ENCODE results near the gene SERPINA3. TPM values are rescaled to one million over a fixed set of nuclear protein-coding genes. Genes with fewer than 3 reads are reported as not detected.

SERPINA3 gene
- total RNA-seq, 4 donors from 2014 or later, result 111 to 209 (median 125) TPM

DNA sequence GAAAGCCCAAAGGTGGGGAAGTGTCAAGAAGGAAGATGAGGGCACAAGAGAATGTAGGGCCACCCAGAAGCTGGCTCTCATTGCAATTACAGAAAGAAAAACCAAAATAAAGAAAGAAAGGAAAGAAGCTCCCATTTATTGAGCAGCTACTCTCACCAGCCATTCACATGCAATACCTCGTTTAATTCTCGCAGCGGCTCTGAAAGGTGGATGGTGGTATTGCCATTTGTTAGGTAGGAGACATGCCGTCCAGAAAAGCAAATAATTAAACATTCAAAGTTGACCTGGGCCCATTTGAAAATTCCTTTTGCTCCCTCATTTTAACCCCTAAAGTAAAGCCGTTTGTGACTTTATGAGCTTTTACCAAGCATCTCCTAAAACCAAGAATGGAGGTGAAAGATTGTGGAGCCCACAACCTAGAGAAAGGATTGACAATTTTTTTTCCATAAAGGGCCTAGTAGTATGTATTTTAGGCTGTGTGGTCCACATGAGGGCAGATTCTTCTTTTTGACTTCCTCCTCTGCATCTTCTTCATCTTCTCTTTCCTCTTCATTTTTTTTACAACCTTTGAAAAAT lies 5.3 kb downstream of the SERPINA3 start:
- DNase-seq (ENCODE audit: low spot score) (no peak), ATAC-seq (ENCODE audit: low FRiP score) (no peak)
- no peak for TF ChIP-seq CTCF (IDR thresholded peaks at IDR 0.05)

GRCh38 chr14:94617988-94618822 lies 6.0 kb downstream of the SERPINA3 start:
- TF ChIP-seq CTCF (IDR thresholded peaks at IDR 0.05), result no peak
- no peak for ATAC-seq (ENCODE audit: low FRiP score)
- no peak for DNase-seq (ENCODE audit: low spot score)

- TF ChIP-seq CTCF (IDR thresholded peaks at IDR 0.05), result no peak
- DNase-seq (ENCODE audit: low spot score) (no peak), ATAC-seq (ENCODE audit: low FRiP score) (no peak)
Measured at GRCh38 chr14:94619297-94619696, 7.1 kb downstream of the SERPINA3 start.

DNA sequence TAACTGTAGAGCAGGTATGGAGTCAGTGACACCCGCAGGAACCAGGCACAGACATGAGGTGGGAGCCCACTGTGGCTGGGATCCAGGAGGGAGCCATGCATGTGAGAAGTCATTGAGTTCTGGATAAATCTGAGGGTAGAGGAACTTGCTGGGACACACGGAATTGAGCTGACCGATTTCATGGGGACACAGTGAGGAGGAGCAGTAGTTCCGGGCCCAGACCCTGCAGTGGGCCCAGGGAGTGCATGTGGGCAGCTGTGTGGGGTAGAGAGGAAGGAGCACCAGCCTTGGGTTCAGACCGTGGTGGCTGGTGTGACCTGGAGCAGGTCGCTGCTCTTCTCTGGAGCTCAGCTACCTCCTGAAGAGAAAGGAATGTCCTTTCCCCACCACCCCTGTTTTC lies 8.4 kb downstream of the SERPINA3 start:
- TF ChIP-seq CTCF (IDR thresholded peaks at IDR 0.05), result no peak
- no peak for DNase-seq (ENCODE audit: low spot score)
- no peak for ATAC-seq (ENCODE audit: low FRiP score)

DNA sequence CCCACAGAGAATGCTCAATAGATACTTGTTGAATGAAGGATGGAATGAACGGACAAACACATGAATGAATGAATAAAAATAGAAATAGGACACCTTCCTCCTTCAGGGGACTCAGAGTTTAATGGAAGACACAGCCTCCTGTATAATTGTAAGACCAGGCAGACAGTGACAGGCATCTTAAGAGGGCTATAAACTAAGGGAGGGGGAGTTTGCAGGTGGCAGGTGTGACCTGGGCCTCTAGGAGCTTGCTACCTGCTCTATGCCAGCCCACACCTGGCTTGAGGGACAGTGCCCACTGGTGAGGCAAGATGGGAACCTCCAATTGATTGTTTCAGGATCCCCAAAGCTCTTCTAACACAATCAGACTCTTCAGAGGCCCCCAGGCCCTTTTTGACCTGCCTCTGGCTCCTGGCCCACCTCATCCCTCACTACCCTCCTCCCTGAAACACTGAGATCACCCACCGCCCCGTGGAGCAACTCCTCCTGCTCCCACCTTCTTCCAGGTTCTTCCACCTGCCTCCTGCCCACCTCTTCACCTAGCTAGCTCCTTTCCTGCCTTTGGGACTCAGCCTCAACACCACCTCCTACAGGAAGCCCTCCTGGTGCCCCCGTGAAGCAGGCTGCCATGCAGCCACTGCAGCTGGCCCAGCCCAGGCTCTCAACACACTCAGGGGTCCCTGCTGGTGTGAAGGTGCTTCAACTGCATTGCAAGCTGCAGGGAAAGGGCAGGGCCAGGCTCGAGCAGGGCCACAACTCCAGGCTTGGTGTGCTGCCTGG lies 9.4 kb downstream of the SERPINA3 start:
- no peak for ATAC-seq (ENCODE audit: low FRiP score)
- no peak for DNase-seq (ENCODE audit: low spot score)
- TF ChIP-seq CTCF (IDR thresholded peaks at IDR 0.05), result no peak

GRCh38 chr14:94622653-94623421 lies 10.6 kb downstream of the SERPINA3 start:
- TF ChIP-seq CTCF (IDR thresholded peaks at IDR 0.05), result no peak

More at GRCh38 chr14:94622653-94623421, 10.6 kb downstream of the SERPINA3 start:
- ATAC-seq (ENCODE audit: low FRiP score), result no peak
- no peak for DNase-seq (ENCODE audit: low spot score)
